Activated naive CD4-positive, alpha-beta T cell treated with Interleukin-2 at 50 U/mL for 16 hours (primary cell): ENCODE measurements around the gene COL4A4.

Source experiments
- DNase-seq: peaks from one replicate; pipeline ENCODE4 v3.0.0-alpha.2; 2020

The COL4A4 gene

DNA sequence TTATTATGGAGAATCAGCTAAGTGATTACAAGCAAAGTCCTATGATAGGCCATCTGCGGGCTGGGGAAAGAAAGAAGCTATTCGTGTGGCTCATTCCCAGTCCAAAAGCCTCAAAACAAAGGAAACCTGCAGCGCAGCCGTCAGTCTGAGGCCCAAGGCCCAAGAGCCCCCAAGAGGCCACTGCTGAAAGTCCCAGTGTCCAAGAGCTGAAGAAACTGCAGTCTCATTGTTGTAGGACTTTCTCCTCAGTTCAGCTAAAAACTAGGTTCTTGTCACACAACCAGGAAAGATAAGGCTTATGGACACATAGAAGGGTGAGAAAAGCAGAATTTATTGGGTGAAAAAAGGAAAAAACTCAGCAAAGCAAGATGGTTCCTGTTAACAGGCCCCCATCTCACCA lies 185.0 kb downstream of the COL4A4 start:
- no peak for DNase-seq

DNA sequence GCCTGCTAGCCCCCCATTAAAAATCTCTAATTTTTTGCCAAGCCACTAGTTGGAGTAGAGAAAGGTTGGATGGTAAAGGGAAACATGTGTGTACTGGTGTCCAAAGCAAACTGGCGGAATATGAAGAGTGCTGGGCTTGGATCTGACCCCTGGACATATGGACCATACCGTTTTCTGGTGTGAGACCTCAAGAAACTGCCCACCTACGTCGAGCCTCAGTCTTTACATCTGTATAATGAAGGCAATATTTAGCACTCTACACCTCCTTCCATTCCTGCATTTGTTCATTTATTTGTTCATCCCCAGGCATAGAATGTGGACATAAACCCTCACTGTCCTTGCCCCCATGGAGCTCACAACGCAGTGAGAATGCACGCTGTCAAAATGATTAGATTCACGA lies 185.7 kb downstream of the COL4A4 start:
- no peak for DNase-seq

DNA sequence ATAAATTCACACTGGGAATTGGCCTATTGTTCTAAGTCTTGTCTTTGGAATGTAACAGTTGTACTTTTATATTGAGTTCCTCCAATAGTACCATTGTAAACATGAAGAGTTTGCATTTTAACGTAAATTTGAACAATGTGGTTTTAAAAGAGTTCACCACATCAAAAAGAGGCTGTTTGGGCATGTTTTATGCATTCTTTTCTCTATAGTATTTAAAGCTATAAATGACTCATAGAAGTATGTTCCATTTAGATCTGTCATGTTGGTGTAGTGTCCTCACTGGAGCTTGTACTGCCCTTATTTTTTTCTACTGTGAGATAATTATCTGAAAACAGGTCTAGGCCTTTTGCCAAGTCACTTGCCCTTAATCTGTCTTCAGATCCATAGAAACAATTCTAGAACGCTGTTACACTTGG lies 186.2 kb downstream of the COL4A4 start:
- DNase-seq, result no peak

DNA sequence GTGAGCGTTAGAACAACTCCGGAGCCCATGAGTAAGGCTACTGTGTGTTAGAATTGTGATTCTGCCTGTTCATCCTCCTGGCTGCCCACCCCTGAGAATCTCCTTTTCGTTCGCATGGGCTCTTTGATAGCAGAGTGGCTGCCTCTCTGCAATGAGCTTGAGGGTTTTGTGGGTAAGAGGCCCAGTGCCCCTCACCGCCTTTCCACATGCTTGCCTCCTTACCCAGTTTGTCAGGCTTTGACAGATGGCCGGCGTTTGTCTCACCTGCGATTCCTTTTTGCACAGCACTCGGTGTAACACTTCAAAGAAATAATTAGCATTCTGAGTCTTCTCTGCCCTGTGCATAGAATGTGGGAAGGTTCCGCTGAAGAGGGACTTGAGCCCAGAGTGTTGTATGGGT lies 190.2 kb downstream of the COL4A4 start:
- DNase-seq, result no peak

DNA sequence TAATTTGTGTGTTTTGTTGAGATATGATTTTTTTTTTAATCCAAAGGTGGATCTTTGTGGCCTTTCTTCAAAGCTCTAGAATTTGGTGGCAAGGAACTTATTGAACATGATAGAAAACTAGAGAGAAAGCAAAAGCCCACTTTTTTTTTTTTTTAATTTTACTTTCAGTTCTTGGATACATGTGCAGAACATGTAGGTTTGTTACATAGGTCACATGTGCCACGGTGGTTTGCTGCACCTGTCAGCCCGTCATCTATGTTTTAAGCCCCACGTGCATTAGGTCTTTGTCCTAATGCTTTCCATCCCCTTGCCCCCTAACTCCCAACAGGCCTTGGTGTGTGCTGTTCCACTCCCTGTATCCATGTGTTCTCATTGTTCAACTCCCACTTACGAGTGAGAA lies 192.2 kb downstream of the COL4A4 start:
- DNase-seq, result no peak

DNA sequence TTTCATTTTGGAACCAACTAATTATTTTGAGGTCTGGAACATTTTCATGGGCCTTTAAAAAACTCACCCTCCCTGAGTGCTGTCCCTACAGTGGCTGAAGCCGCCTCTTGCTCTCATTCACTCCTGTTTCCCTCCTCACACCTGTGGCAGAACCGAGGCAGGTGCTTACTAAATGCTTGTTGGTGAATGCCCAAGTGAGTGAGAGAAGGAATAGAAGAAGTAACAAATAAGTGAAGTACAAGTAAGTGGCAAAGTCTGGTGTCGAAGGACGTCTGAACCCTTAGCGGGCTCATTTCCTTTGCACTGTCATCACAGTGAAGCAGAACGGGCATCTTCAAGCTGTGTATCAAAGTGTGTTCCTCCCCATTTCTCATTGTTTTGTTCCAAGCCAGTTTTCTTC lies 192.9 kb downstream of the COL4A4 start:
- no peak for DNase-seq

DNA sequence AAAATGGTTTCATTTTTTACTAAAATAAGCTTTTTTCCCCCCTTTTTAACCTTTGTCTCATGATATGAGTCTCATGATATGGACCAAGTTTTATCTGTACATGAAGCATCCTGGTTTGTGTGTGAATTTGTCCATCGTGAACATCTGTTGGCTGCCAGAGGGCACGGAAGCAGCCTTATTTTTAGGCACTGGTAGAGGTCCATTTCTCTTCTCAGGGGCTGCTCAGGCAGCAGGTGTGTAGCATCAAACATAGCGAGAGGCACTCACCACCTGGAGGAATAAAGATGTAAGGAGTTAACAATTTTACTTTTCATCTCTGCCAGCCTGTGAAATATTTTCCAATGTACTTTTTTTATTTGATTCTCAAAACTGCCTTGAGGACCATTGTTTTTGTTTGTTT lies 193.6 kb downstream of the COL4A4 start:
- no peak for DNase-seq

DNA sequence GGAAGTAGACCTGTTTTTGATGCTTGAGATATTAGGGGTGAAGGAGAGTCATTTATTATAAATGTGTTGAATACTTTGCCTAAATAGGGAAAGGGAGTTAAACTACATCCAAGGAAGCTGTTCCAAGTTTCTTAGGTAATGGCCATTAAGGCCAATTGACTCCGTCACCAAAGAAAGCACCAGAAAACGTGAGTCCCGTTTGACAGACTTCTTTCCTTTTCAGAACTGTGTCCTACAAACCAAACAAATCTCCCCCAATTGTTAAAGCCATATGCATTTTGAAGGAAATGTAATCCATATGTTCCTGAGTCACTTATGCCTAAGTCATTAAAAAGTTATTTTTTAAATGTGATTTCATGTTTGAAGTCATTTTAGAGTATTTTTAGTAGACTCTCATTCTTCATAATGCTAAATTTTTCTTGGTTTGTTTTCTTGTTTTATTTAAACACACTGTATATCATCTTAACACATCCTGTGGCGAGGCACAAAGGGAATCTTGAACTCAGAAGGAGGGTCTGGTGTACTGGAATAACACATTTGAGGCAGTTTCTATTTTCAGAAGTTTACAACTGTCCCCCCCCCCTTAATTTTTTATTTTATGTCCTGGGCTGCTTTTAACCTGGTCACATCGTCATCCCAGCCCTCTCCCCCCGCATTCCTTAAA lies 194.5 kb downstream of the COL4A4 start:
- DNase-seq, result no peak

DNA sequence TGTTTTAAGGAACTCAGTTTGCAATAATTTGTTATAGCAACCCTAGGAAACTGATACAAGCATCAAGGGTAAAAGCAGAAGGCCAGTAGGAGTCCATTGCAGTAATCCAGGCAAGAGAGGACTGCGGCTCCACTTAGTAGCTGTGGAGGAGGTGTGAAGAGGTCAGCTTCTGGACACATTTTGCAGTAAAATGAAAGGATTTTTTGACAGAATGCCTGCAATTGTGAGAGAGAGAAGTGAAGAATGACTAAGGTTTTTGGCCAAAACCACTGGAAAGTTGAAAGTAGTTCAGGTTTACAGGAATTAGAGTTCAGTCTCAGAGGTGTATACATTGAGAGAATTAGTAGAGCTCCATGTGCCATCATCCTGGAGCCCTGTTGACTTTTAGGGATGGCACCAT lies 198.6 kb downstream of the COL4A4 start:
- no peak for DNase-seq

DNA sequence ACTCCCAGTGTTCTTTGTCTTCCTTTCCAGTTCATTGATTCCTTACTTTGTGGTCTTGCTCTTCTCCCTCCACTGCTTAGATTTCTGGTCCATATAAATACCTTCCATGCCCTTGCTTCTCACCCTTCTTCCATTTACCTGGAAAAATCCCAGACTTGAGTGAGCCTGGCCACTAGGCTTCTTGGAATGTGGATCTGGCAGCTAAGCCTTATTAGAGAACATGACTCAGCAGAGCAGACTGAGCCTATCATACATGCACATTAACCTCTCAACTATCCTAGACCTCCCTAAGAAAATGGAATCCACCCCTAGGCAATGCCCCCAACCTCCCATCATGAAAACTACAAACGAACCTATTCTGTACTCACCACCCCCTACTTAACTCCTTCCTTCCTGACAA lies 200.5 kb downstream of the COL4A4 start:
- no peak for DNase-seq

DNA sequence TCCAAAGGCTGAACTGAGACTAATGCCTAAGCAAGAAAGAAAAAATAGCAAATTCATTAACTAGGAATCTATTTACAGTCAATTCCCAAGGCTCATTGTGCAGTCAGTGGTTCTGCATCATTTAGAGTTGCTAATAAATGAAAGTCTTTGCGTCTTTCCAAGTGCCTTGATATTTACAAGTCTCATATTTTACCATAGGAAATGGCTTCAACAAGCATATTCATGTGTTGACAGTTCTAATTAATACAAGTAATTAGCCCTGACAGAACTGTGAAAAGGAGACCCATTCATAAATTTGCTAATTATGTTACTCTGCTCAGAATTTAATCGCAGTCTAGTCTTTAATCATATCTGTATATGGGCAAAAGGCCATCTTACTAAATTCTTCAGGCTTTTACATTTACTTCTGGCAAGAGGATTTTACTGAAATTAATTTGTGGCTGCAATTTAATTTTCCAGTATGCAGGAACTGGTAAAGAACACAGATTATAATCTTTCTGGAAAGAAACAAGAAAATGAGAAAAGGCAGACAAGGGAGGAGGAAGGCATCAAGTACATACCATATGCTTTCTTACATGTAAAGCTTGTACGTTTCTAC lies 201.7 kb downstream of the COL4A4 start:
- DNase-seq, result no peak

DNA sequence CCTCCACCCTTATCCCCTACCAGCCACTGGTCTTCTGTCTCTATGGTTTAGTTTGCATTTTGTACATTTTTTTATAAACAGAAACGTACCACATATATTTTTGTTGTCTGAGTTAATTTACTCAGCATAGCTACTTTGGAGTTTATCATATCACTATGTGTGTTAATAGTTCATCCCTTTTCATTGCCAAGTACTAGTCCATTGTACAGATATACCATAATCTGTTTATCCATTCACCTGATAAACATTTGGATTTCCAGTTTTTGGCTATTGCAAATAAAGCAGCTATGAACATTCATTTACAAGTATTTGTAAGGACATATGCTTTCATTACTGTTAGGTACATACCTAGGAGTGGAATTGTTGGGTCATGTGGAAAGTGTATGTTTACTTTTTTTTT lies 204.6 kb downstream of the COL4A4 start:
- DNase-seq, result no peak

DNA sequence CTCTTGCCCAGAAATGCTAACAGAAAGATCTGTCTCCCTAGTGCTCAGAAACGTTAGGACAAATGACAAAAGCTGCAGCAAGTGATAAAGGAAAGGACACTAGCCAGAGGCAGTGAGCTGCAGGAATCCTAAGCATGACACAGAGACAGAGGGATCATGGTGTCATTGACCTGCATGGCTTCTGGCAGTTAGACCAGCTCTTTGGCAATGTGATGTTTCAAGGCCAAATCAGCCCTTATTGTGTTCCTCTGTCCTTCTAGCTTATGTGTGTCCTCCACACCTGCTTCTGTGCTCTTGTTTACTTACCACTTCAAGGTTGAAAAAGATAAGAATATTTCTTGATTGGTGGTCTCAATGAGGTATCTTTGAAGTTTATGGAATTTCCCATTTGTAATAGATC lies 207.3 kb downstream of the COL4A4 start:
- no peak for DNase-seq

DNA sequence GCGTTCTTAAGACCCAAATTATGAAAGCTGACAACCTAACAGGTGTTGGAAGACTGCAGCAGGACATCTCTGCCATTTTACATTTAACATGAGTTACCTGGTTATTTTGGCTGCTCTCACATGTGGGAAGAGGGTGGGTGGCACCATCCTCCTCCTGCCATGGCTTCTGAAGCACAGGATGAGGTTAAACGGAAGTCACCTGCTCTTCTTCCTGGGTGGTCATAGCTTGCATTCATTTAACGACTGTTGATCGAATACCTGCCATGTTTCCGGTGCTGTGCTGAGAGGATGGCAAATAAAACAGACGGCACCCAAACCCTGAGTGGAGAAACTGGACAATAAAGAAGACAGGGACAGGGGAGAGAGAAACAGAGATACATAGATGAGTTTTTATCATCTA lies 210.2 kb downstream of the COL4A4 start:
- DNase-seq, result no peak

DNA sequence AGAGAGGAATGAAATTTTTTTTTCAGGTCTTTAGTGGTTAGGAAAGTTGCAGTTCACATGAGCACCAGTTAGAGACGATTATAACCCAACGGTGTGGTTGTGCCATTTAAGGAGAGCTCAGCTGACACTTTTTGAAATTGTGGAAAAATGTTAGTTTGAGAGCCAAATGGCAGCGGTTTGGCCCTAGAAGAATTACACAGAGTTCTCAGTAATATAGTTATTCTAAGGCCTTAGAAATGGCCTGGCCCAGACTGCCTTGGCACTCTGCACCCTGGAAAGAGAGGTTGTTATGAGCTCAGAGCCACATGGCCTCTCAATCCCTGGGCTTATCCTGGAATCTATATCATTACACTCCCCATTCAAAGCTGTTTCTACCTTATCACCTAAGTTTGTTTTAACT lies 210.8 kb downstream of the COL4A4 start:
- DNase-seq, result no peak
